ENCODE measurements around the gene RASSF8.

The RASSF8 gene

GRCh38 chr12:25958428-25959070 lies at the start of gene RASSF8:
Gene RASSF8 (plus strand): TSS chr12:25958682. CDS start chr12:26055344, 96,662 bp downstream.
- in situ Hi-C loops (cut with MboI; ENCODE audit: low pct_unique_long_range_greater_than_20kb, low sequenced_read_pairs, unreplicated experiment): no loop called here
- peak; percentile 82 for DNase-seq (ENCODE audit: low spot score)

GRCh38 chr12:25914551-25914950 lies 43.9 kb upstream of the RASSF8 start:
- no peak for TF ChIP-seq CTCF (IDR thresholded peaks at IDR 0.05; ENCODE audit: extremely low read depth, insufficient read depth, missing control alignments)
- in situ Hi-C loops (cut with MboI; ENCODE audit: low pct_unique_long_range_greater_than_20kb, low sequenced_read_pairs, unreplicated experiment): no loop called here
- no peak for DNase-seq (ENCODE audit: low spot score)

More at GRCh38 chr12:25958428-25959070, at the start of gene RASSF8:
- TF ChIP-seq CTCF (IDR thresholded peaks at IDR 0.05; ENCODE audit: extremely low read depth, insufficient read depth, missing control alignments): peak; percentile 15

GRCh38 chr12:25924491-25925001 lies 33.9 kb upstream of the RASSF8 start:
- TF ChIP-seq CTCF (IDR thresholded peaks at IDR 0.05; ENCODE audit: extremely low read depth, insufficient read depth, missing control alignments): no peak
- in situ Hi-C loops (cut with MboI; ENCODE audit: low pct_unique_long_range_greater_than_20kb, low sequenced_read_pairs, unreplicated experiment): no loop called here

GRCh38 chr12:25925064-25925463 lies 33.4 kb upstream of the RASSF8 start:
- no peak for DNase-seq (ENCODE audit: low spot score)
- TF ChIP-seq CTCF (IDR thresholded peaks at IDR 0.05; ENCODE audit: extremely low read depth, insufficient read depth, missing control alignments): no peak
- in situ Hi-C loops (cut with MboI; ENCODE audit: low pct_unique_long_range_greater_than_20kb, low sequenced_read_pairs, unreplicated experiment): no loop called here

More at GRCh38 chr12:25924491-25925001, 33.9 kb upstream of the RASSF8 start:
- no peak for DNase-seq (ENCODE audit: low spot score)

- in situ Hi-C loops (cut with MboI; ENCODE audit: low pct_unique_long_range_greater_than_20kb, low sequenced_read_pairs, unreplicated experiment): no loop called here
- DNase-seq (ENCODE audit: low spot score): no peak
- TF ChIP-seq CTCF (IDR thresholded peaks at IDR 0.05; ENCODE audit: extremely low read depth, insufficient read depth, missing control alignments): no peak
Measured at GRCh38 chr12:25926536-25926935, 31.9 kb upstream of the RASSF8 start.

- no peak for DNase-seq (ENCODE audit: low spot score)
- TF ChIP-seq CTCF (IDR thresholded peaks at IDR 0.05; ENCODE audit: extremely low read depth, insufficient read depth, missing control alignments): no peak
- in situ Hi-C loops (cut with MboI; ENCODE audit: low pct_unique_long_range_greater_than_20kb, low sequenced_read_pairs, unreplicated experiment): no loop called here
Measured at GRCh38 chr12:25929142-25929541, 29.3 kb upstream of the RASSF8 start.

Measured in GM13977 (cell line).